Upper lobe of right lung (tissue), 1 donor: Measurements from ENCODE around the gene KITLG. TPM values are rescaled to one million over a fixed set of nuclear protein-coding genes. Genes with fewer than 3 reads are reported as not detected.
A peak's percentile ranks its signal among the peaks of the same experiment; 100 is the strongest.
"Not testable (repeated sequence)": the region's sequence is repeated elsewhere in the genome, so short reads cannot be mapped to it uniquely, and the experiment has no call there.

ENCODE experiments used
- ATAC-seq: fragments of 200-7000 bp; cut with Tn5 transposase; one replicate; pipeline ENCODE4 v1.9.1; 2020; ENCODE audit warnings: mild to moderate bottlenecking, moderate library complexity
- DNase-seq: peaks from one replicate; pipeline ENCODE4 v3.0.0-alpha.2; 2020
- H3K27ac ChIP-seq: fragments of 200-600 bp; one replicate; pipeline ENCODE4 v1.8.0; 2022
- H3K27me3 ChIP-seq: fragments of 200-600 bp; one replicate; pipeline ENCODE4 v1.8.0; 2022; ENCODE audit warnings: mild to moderate bottlenecking
- H3K36me3 ChIP-seq: fragments of 200-600 bp; one replicate; pipeline ENCODE4 v1.8.0; 2022
- H3K4me1 ChIP-seq: fragments of 200-600 bp; one replicate; pipeline ENCODE4 v1.8.0; 2022
- H3K4me3 ChIP-seq: fragments of 200-600 bp; one replicate; pipeline ENCODE4 v1.8.0; 2022; ENCODE audit warnings: mild to moderate bottlenecking
- H3K9me3 ChIP-seq: fragments of 200-600 bp; one replicate; pipeline ENCODE4 v1.8.0; 2022
- CTCF ChIP-seq: fragments of 200-600 bp; IDR thresholded peaks from one replicate; pipeline ENCODE4 v1.8.0; 2022; ENCODE audit warnings: antibody characterized with exemption
- intact Hi-C: fragments of 100-400 bp; cut with DNase I; formaldehyde crosslinking; loops from one replicate; pipeline ENCODE4 v1.11.0; 2022
- long read RNA-seq: library from polyadenylated mRNA; unstranded; transcript quantifications from one replicate; pipeline ENCODE4 v2.0.0, GENCODE V29; 2021
- total RNA-seq: library from RNA; stranded (reverse); fragmentation: NEBNext Ultra II Directional; extraction: Animal tissue kit (Norgen Biotek cat#: 25700); gene quantifications from one replicate; pipeline ENCODE4 v1.2.1, GENCODE V29; 2021
- donor health status: DM: no; HTN: yes; CAD: no; lungs with severe emphysema.

The KITLG gene, protein sequence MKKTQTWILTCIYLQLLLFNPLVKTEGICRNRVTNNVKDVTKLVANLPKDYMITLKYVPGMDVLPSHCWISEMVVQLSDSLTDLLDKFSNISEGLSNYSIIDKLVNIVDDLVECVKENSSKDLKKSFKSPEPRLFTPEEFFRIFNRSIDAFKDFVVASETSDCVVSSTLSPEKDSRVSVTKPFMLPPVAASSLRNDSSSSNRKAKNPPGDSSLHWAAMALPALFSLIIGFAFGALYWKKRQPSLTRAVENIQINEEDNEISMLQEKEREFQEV
- total RNA-seq: 68.1 TPM
- long read RNA-seq, full-length matches to known transcripts: 102 of 118 reads
- long read RNA-seq, partial matches to known transcripts: 1 of 118 reads
- long read RNA-seq, other reads (novel, unspliced or antisense): 15 of 118 reads

DNA sequence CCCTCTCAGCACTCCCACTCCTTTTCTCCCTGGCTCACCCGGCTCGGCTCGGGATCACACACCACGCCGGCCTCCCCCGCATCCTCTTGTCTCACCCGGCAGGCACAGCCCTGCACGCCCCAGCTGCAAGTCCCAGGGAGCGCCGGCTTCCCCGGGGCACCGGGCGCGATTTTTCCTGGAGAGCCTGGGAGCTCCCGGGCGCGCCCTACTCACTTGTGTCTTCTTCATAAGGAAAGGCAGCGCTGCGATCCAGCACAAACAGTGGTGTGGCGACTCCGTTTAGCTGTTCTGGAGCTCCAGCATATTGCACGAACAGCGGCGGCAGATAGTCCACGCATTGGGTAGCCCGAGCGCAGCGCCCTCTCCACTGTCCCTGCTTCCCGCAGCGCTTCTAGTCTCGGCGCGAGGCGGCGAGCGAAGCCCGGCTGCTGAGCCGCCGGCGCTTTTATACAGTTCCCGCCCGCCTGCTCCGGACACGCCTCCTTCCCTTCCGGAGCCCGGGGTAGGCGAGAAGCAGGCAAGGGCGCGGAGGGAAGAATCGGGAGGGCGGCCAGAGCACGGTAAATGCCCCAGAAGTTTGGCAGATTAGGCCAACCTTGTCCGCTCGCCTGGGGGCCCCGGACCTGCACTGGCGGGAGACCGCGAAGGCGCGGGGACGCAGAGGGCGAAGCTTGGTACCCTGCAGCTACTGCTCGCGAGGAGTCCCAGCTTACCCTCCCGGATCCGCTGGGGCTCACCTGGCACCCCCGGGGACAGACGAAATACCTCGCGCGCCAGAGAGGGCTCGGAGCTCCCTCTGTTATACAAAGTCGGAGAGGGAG is at the start of gene KITLG:
TSS of gene KITLG (minus strand) at position 421 of the 821 bp plus-strand sequence. CDS start at position 228, 193 bp downstream.
- TF ChIP-seq CTCF: peak; percentile 31
- H3K9me3 ChIP-seq: no peaks in the 10 kb centered on the region
- intact Hi-C loops: no loop called here
- no peaks in the 10 kb centered on the region for H3K36me3 ChIP-seq
- ATAC-seq: peak; percentile 97
- H3K27me3 ChIP-seq: no peaks in the 10 kb centered on the region
- peaks cover 6% of the 10 kb centered on the region for H3K4me1 ChIP-seq
- peak within 1 kb of the TSS; percentile 77 for H3K4me3 ChIP-seq
- H3K27ac ChIP-seq: peak within 1 kb of the TSS; percentile 81
- DNase-seq: peak; percentile 94

GRCh38 chr12:88628856-88629509 is 48.7 kb upstream of the KITLG start:
- intact Hi-C loops: no loop called here
- H3K36me3 ChIP-seq: no peaks in the 10 kb centered on the region
- ATAC-seq (no peak), DNase-seq (no peak)
- H3K4me1 ChIP-seq: no peaks in the 10 kb centered on the region
- no peaks in the 10 kb centered on the region for H3K9me3 ChIP-seq
- no peak overlapping the region for H3K4me3 ChIP-seq
- no peaks in the 10 kb centered on the region for H3K27me3 ChIP-seq
- TF ChIP-seq CTCF: no peak
- no peak overlapping the region for H3K27ac ChIP-seq

DNA sequence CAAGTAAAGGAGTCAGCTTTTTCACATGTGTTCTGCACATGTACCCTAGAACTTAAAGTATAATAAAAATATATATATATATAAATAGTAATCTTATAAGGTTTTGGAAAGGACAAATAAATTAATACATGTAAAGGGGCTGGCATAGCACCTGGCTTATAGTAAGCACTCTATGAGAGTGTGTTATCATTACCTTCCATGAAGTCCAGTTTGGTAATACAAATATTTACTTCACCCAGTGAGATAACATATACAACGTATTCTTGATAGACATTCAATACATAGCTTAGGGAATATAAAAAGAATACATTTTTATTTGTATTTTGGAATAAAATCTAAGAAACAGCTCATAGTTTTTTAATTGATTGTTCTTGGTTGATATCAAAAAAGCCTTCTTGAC is 47.8 kb upstream of the KITLG start:
- H3K9me3 ChIP-seq, ATAC-seq, intact Hi-C loops, H3K27ac ChIP-seq, H3K4me3 ChIP-seq, H3K27me3 ChIP-seq, DNase-seq, H3K36me3 ChIP-seq, H3K4me1 ChIP-seq: not testable (repeated sequence)

DNA sequence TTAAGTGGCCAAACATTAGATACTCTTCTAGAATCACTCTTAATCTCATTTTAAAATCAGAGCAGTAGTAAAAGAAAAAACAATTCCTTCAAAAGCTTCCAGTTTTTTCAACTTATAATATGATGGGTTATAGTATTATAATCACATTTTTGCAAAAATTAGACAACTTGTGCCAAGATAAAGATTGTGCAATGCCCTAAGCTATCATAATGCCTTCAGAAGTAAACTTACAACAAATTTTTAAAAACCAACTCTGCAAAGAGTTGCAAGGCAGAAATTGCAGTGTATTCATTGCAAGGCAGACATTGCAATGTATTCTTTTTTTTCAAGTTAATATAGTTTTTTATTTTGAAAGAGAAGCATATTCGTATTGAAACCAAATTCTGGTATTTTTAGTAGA is 47.2 kb upstream of the KITLG start:
- TF ChIP-seq CTCF: no peak
- H3K4me3 ChIP-seq: no peak overlapping the region
- no peaks in the 10 kb centered on the region for H3K9me3 ChIP-seq
- no peak for DNase-seq
- no peaks in the 10 kb centered on the region for H3K36me3 ChIP-seq
- H3K27ac ChIP-seq: no peak overlapping the region
- no peak for ATAC-seq
- no peaks in the 10 kb centered on the region for H3K27me3 ChIP-seq
- intact Hi-C loops: no loop called here
- H3K4me1 ChIP-seq: no peaks in the 10 kb centered on the region

- H3K27ac ChIP-seq: no peak overlapping the region
- no peaks in the 10 kb centered on the region for H3K4me1 ChIP-seq
- no peaks in the 10 kb centered on the region for H3K27me3 ChIP-seq
- intact Hi-C loops: no loop called here
- TF ChIP-seq CTCF: no peak
- no peaks in the 10 kb centered on the region for H3K9me3 ChIP-seq
- no peaks in the 10 kb centered on the region for H3K36me3 ChIP-seq
- no peak overlapping the region for H3K4me3 ChIP-seq
- ATAC-seq (no peak), DNase-seq (no peak)
These were observed 45.1 kb upstream of the KITLG start for GRCh38 chr12:88625356-88625755.

DNA sequence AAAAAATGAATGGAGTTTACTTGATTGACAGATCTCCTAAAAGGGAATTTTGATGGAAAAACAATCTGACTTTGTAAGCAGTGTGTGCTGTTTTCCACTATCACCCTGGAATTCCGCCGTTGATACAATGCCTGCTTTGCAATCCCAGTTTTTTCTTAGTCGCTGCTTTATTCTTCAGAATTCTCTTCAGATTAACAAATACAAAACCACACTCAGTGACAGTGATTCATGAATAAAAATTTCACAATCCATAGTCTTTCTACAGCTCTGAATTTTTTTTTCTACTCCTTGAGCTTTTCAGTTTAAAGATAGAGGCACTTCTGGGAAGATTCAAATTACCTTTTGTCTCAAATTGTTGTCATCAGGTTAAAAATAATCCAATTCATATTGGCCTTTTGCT is 44.6 kb upstream of the KITLG start:
- intact Hi-C loops: no loop called here
- no peak overlapping the region for H3K27ac ChIP-seq
- TF ChIP-seq CTCF: no peak
- H3K4me3 ChIP-seq: no peak overlapping the region
- no peaks in the 10 kb centered on the region for H3K9me3 ChIP-seq
- H3K27me3 ChIP-seq: no peaks in the 10 kb centered on the region
- H3K36me3 ChIP-seq: no peaks in the 10 kb centered on the region
- ATAC-seq (no peak), DNase-seq (no peak)
- H3K4me1 ChIP-seq: no peaks in the 10 kb centered on the region
